H1 (cell line): Measurements from ENCODE around the gene PATE4. TPM values are rescaled to one million over a fixed set of nuclear protein-coding genes. Genes with fewer than 3 reads are reported as not detected.

ENCODE experiments used
- CTCF ChIA-PET: fragments of 300-600 bp; sonication (Branson Sonifier 250); formaldehyde crosslinking; loops from one replicate; lab custom pipeline; 2021; ENCODE audit not compliant: partially characterized antibody; lab: Charles Lee
- POLR2A ChIA-PET: fragments of 300-600 bp; sonication (Branson Sonifier 250); formaldehyde crosslinking; loops from one replicate; lab custom pipeline; 2021; ENCODE audit warnings: inconsistent platforms; ENCODE audit not compliant: partially characterized antibody; lab: Charles Lee
- DNase-seq, 2 experiments: peaks; one replicate each; pipeline versions ENCODE4 v3.0.0 to v3.0.0-alpha.2; 2010 to 2022; ENCODE audit warnings: low spot score in 2 of 2, low read depth in 1 of 2, mixed read lengths in 1 of 2
- FAIRE-seq: peaks from 2 replicates; lab custom pipeline; 2011; peaks lifted over from hg19 to GRCh38; lab: Jason Lieb, UNC
- H2AFZ ChIP-seq: 2 replicates; pipeline ENCODE4 v1.8.1; 2012; ENCODE audit warnings: low read length, inconsistent platforms
- H2AK5ac ChIP-seq: 2 replicates; pipeline ENCODE4 v1.6.1; 2013; ENCODE audit warnings: low read depth, low read length
- H2BK120ac ChIP-seq: replicated peaks from 2 replicates; pipeline ENCODE3; 2013; ENCODE audit warnings: low read depth, low read length, inconsistent platforms
- H2BK12ac ChIP-seq: 2 replicates; pipeline ENCODE4 v1.6.1; 2013; ENCODE audit warnings: low read depth, low read length
- H2BK15ac ChIP-seq: 2 replicates; pipeline ENCODE4 v1.6.1; 2013; ENCODE audit warnings: low read length
- H2BK20ac ChIP-seq: 2 replicates; pipeline ENCODE4 v1.6.1; 2013; ENCODE audit warnings: low read length
- H2BK5ac ChIP-seq: 2 replicates; pipeline ENCODE4 v1.6.1; 2013; ENCODE audit warnings: low read depth, low read length
- H3K14ac ChIP-seq: 2 replicates; pipeline ENCODE4 v1.6.1; 2013; ENCODE audit warnings: inconsistent platforms; ENCODE audit not compliant: insufficient read length
- H3K18ac ChIP-seq: 2 replicates; pipeline ENCODE4 v1.6.1; 2013; ENCODE audit warnings: low read length; ENCODE audit errors: extremely low read depth
- H3K23ac ChIP-seq: 2 replicates; pipeline ENCODE4 v1.6.1; 2013; ENCODE audit warnings: inconsistent platforms; ENCODE audit not compliant: insufficient read length
- H3K23me2 ChIP-seq: 2 replicates; pipeline ENCODE4 v1.6.1; 2013; ENCODE audit warnings: low read depth, low read length
- H3K27ac ChIP-seq: 2 replicates; pipeline ENCODE4 v1.6.1; 2011; ENCODE audit warnings: low read depth, low read length, inconsistent platforms
- H3K27me3 ChIP-seq, 4 experiments: replicated peaks in 1 of 4; 1 replicate in 1 of 4; 2 replicates in 3 of 4; pipeline versions ENCODE4 v1.6.1 to v1.8.1; 2011 to 2013; ENCODE audit warnings: low read length in 3 of 4, mild to moderate bottlenecking in 3 of 4, inconsistent platforms in 2 of 4, mixed read lengths in 2 of 4, moderate library complexity in 1 of 4; ENCODE audit not compliant: control insufficient read depth in 3 of 4, insufficient read depth in 3 of 4; ENCODE audit errors: extremely low read depth in 1 of 4
- H3K36me3 ChIP-seq, 4 experiments: 2 replicates each; pipeline versions ENCODE4 v1.6.1 to v1.8.1; 2011 to 2013; ENCODE audit warnings: mild to moderate bottlenecking in 4 of 4, low read length in 3 of 4, moderate library complexity in 2 of 4, control low read depth in 1 of 4, inconsistent platforms in 1 of 4; ENCODE audit not compliant: insufficient read depth in 4 of 4, control insufficient read depth in 2 of 4
- H3K4ac ChIP-seq: replicated peaks from 2 replicates; pipeline ENCODE3; 2013; ENCODE audit warnings: low read length, low read depth, mixed read lengths, inconsistent platforms; ENCODE audit not compliant: insufficient read length
- H3K4me1 ChIP-seq, 4 experiments: replicated peaks in 1 of 4; 1 replicate in 1 of 4; 2 replicates in 3 of 4; pipeline versions ENCODE4 v1.6.1 to v1.8.1; 2011 to 2013; ENCODE audit warnings: low read length in 3 of 4, inconsistent platforms in 2 of 4, mixed read lengths in 1 of 4; ENCODE audit not compliant: insufficient read depth in 4 of 4, control insufficient read depth in 3 of 4
- H3K4me2 ChIP-seq, 2 experiments: 2 replicates each; pipeline versions ENCODE4 v1.6.1 to v1.8.1; 2011 to 2013; ENCODE audit warnings: low read depth in 2 of 2, low read length in 2 of 2, control low read depth in 1 of 2, inconsistent platforms in 1 of 2, mild to moderate bottlenecking in 1 of 2; ENCODE audit not compliant: insufficient read depth in 1 of 2
- H3K4me3 ChIP-seq, 4 experiments: fragments of 200-600, 300-600 bp in 1 of 4; sonication (generic), shearing (Covaris generic), sonication (Bioruptor Twin) in 1 of 4; 2 replicates each; pipeline versions ENCODE4 v1.5.1 to v1.8.1; 2011 to 2016; ENCODE audit warnings: low read length in 4 of 4, low read depth in 3 of 4, control low read depth in 2 of 4, inconsistent platforms in 2 of 4, mild to moderate bottlenecking in 2 of 4, mixed read lengths in 1 of 4, moderate library complexity in 1 of 4; ENCODE audit not compliant: insufficient read depth in 2 of 4; ENCODE audit errors: extremely low read depth in 1 of 4
- H3K56ac ChIP-seq: replicated peaks from 2 replicates; pipeline ENCODE3; 2013; ENCODE audit warnings: low read depth, mild to moderate bottlenecking, mixed read lengths, low read length, inconsistent platforms; ENCODE audit not compliant: insufficient read length
- H3K79me1 ChIP-seq: 2 replicates; pipeline ENCODE4 v1.6.1; 2013; ENCODE audit warnings: low read depth, low read length, control low read depth
- H3K79me2 ChIP-seq, 2 experiments: 2 replicates each; pipeline versions ENCODE4 v1.6.1 to v1.8.1; 2012 to 2013; ENCODE audit warnings: low read length in 2 of 2, mild to moderate bottlenecking in 2 of 2, inconsistent platforms in 1 of 2; ENCODE audit not compliant: insufficient read depth in 2 of 2, control insufficient read depth in 1 of 2
- H3K9ac ChIP-seq, 4 experiments: replicated peaks in 1 of 4; 1 replicate in 1 of 4; 2 replicates in 3 of 4; pipeline versions ENCODE4 v1.6.1 to v1.8.1; 2011 to 2013; ENCODE audit warnings: low read depth in 3 of 4, low read length in 3 of 4, control low read depth in 2 of 4, mild to moderate bottlenecking in 2 of 4, moderate library complexity in 2 of 4, inconsistent platforms in 1 of 4; ENCODE audit errors: extremely low read depth in 1 of 4
- H3K9me3 ChIP-seq, 2 experiments: 2 replicates each; pipeline versions ENCODE4 v1.6.1 to v1.8.1; 2012 to 2013; ENCODE audit warnings: mild to moderate bottlenecking in 2 of 2, moderate library complexity in 2 of 2, control low read depth in 1 of 2, inconsistent platforms in 1 of 2, low read depth in 1 of 2, low read length in 1 of 2, mixed read lengths in 1 of 2; ENCODE audit not compliant: insufficient read depth in 2 of 2
- H4K20me1 ChIP-seq, 2 experiments: replicated peaks in 1 of 2; 2 replicates each; pipeline versions ENCODE3 to v1.8.1; 2011 to 2013; ENCODE audit warnings: inconsistent platforms in 2 of 2, low read length in 2 of 2, mild to moderate bottlenecking in 1 of 2; ENCODE audit not compliant: insufficient read depth in 2 of 2, control insufficient read depth in 1 of 2
- H4K5ac ChIP-seq: 2 replicates; pipeline ENCODE4 v1.6.1; 2013; ENCODE audit warnings: low read length, low read depth, mixed read lengths, inconsistent platforms; ENCODE audit not compliant: insufficient read length
- H4K8ac ChIP-seq: 2 replicates; pipeline ENCODE4 v1.8.0; 2013; ENCODE audit warnings: mild to moderate bottlenecking, moderate library complexity, low read length, inconsistent platforms; ENCODE audit not compliant: insufficient read depth; ENCODE audit errors: extremely low read depth
- H4K91ac ChIP-seq: replicated peaks from 2 replicates; pipeline ENCODE3; 2013; ENCODE audit warnings: low read length, mixed read lengths, inconsistent platforms; ENCODE audit not compliant: insufficient read length
- BACH1 ChIP-seq: IDR thresholded peaks from 2 replicates; pipeline ENCODE4 v1.6.1; 2012; ENCODE audit warnings: low read length, improper control_type of control experiment
- CBX8 ChIP-seq: fragments of 300-800, 300-1000 bp; sonication (generic); IDR thresholded peaks from 2 replicates; pipeline ENCODE4 v1.7.1; 2016; ENCODE audit warnings: low read depth, low read length, borderline replicate concordance
- FOSL1 ChIP-seq: IDR thresholded peaks from 2 replicates; pipeline ENCODE4 v1.6.1; 2011; ENCODE audit warnings: mild to moderate bottlenecking, low read depth, low read length, moderate library complexity; ENCODE audit not compliant: insufficient read depth
- JUN ChIP-seq: IDR thresholded peaks from 2 replicates; pipeline ENCODE4 v1.6.1; 2011; ENCODE audit warnings: low read depth, mild to moderate bottlenecking, improper control_type of control experiment, low read length
- KDM1A ChIP-seq: fragments of 200-600, 300-600 bp; sonication (generic); IDR thresholded peaks from 2 replicates; pipeline ENCODE4 v1.7.1; 2016; ENCODE audit warnings: mild to moderate bottlenecking, low read length, borderline replicate concordance
- POLR2AphosphoS5 ChIP-seq: IDR thresholded peaks from 2 replicates; pipeline ENCODE4 v1.6.1; 2011; ENCODE audit warnings: low read depth, low read length
- RXRA ChIP-seq: IDR thresholded peaks from 2 replicates; pipeline ENCODE4 v1.6.1; 2011; ENCODE audit warnings: low read depth, mild to moderate bottlenecking, low read length, moderate library complexity; ENCODE audit not compliant: insufficient read depth
- SIN3A ChIP-seq, 2 experiments: IDR thresholded peaks in 1 of 2; conservative IDR thresholded peaks in 1 of 2; 2 replicates each; pipeline ENCODE4 v1.6.1; 2011 to 2012; ENCODE audit warnings: low read length in 2 of 2, improper control_type of control experiment in 1 of 2, low read depth in 1 of 2, mild to moderate bottlenecking in 1 of 2
- SP1 ChIP-seq: IDR thresholded peaks from 2 replicates; pipeline ENCODE4 v1.6.1; 2011; ENCODE audit warnings: low read depth, low read length
- SP2 ChIP-seq: IDR thresholded peaks from 2 replicates; pipeline ENCODE4 v1.6.1; 2012; ENCODE audit warnings: mild to moderate bottlenecking, low read length, inconsistent platforms
- TAF1 ChIP-seq: IDR thresholded peaks from 2 replicates; pipeline ENCODE4 v1.6.1; 2011; ENCODE audit warnings: mild to moderate bottlenecking, low read depth, low read length
- TEAD4 ChIP-seq: IDR thresholded peaks from 2 replicates; pipeline ENCODE4 v1.6.1; 2012; ENCODE audit warnings: low read depth, low read length, inconsistent platforms, mixed read lengths
- YY1 ChIP-seq: IDR thresholded peaks from 2 replicates; pipeline ENCODE4 v1.6.1; 2011; ENCODE audit warnings: low read depth, mild to moderate bottlenecking, low read length
- WGBS, 2 experiments: shearing (Covaris generic) in 1 of 2; methylation state at CpG; one replicate each; pipeline versions ENCODE4 v1.1.6 to v1.1.7; 2013 to 2015; ENCODE audit warnings: low lambda C conversion rate in 2 of 2, mixed read lengths in 2 of 2, inconsistent platforms in 1 of 2, low coverage in 1 of 2, missing lambda C conversion rate in 1 of 2; ENCODE audit not compliant: insufficient replicate concordance in 2 of 2, insufficient coverage in 1 of 2, insufficient read length in 1 of 2; ENCODE audit errors: extremely low coverage in 1 of 2, missing lambda C conversion rate in 1 of 2; 5-methylcytosine and 5-hydroxymethylcytosine counted together
- polyA plus RNA-seq, 7 experiments: library from polyadenylated mRNA; depleted of rRNA in 3 of 7; stranded (reverse) in 5 of 7; unstranded in 2 of 7; fragments of >200 nt in 5 of 7; fragments of 200-250 nt in 2 of 7; gene quantifications; 1 replicate in 5 of 7; 2 replicates in 1 of 7; 4 replicates in 1 of 7; pipeline versions ENCODE4 v1.2.1 to v1.2.3, GENCODE V29; 2011 to 2013; ENCODE audit warnings: missing spikeins in 2 of 7, mixed read lengths in 2 of 7
- total RNA-seq: library from RNA; stranded (reverse); fragmentation: NEBNext Ultra II Directional; extraction: Animal tissue kit (Norgen Biotek cat#: 25700); gene quantifications from 2 replicates; pipeline ENCODE4 v1.2.1, GENCODE V29; 2021
- TF ChIP-seq, protein P1 (sequence below): IDR thresholded peaks from 2 replicates; pipeline ENCODE4 v1.6.1; 2012; ENCODE audit warnings: inconsistent platforms

PATE4 gene
- total and polyA plus RNA-seq, 2 of the 8 experiments (the other 6 are each of a cell fraction or from before 2014, with no cell fraction given), result not detected

DNA sequence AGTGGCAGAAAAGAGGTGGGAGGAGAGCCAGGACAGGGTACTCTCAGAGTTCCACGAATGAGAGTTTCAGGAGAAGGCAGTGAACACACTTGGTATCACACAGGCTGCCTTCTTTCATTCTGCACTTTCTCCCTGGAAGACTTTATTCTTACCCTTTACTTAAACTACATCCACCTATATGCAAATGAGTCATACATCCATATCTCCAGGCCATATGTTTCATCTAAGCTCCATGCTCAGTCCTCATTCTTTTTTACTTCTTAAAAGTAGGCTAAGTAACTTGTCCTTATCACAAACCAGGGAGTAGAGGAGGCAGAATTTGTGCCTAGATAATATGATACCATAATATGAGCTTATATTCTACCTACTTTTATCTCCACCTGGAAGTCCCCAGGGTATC is 48.2 kb downstream of the PATE4 start:
- H3K23me2 ChIP-seq, result no peaks in the 10 kb centered on the region
- H3K36me3 ChIP-seq, result no peaks in the 10 kb centered on the region
- H2AK5ac ChIP-seq, result no peak overlapping the region
- no peak overlapping the region for H4K91ac ChIP-seq
- H3K23ac ChIP-seq, result no peak overlapping the region
- H4K20me1 ChIP-seq, result no peaks in the 10 kb centered on the region
- no peaks in the 10 kb centered on the region for H3K79me1 ChIP-seq
- H4K5ac ChIP-seq, result no peak overlapping the region
- H3K4ac ChIP-seq, result no peak overlapping the region
- ChIA-PET CTCF (no interaction called here), POLR2A (no interaction called here)
- H3K14ac ChIP-seq, result no peak overlapping the region
- H2BK5ac ChIP-seq, result no peak overlapping the region
- FAIRE-seq (no peak), DNase-seq (no peak)
- H3K79me2 ChIP-seq, result no peaks in the 10 kb centered on the region
- no peak overlapping the region for H3K18ac ChIP-seq
- H2AFZ ChIP-seq, result no peak overlapping the region
- no peak overlapping the region for H3K4me2 ChIP-seq
- H2BK12ac ChIP-seq, result no peak overlapping the region
- H3K9me3 ChIP-seq, result peaks cover 4 to 6% of the 10 kb centered on the region in 2 experiments; a peak in 3 of 4 replicates
- no peak overlapping the region for H3K27ac ChIP-seq
- H3K4me1 ChIP-seq, result no peaks in the 10 kb centered on the region
- no peak overlapping the region for H3K56ac ChIP-seq
- TF ChIP-seq TEAD4 (no peak), SP1 (no peak), FOSL1 (no peak), BACH1 (no peak), YY1 (no peak), SP2 (no peak), TAF1 (no peak), KDM1A (no peak), RXRA (no peak), JUN (no peak), CBX8 (no peak), POLR2AphosphoS5 (no peak), SIN3A (conservative IDR thresholded peaks at IDR 0.05 in 1 of 2, IDR thresholded peaks at IDR 0.05 in 1 of 2; ENCODE audit: low read depth in 1 of 2, low read length in 2 of 2) (no peak)
- TF ChIP-seq, protein P1, sequence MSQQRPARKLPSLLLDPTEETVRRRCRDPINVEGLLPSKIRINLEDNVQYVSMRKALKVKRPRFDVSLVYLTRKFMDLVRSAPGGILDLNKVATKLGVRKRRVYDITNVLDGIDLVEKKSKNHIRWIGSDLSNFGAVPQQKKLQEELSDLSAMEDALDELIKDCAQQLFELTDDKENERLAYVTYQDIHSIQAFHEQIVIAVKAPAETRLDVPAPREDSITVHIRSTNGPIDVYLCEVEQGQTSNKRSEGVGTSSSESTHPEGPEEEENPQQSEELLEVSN, result no peak
- TF ChIP-seq, all 59 proteins: peak for 0
- H4K8ac ChIP-seq, result no peak overlapping the region
- no peak overlapping the region for H2BK15ac ChIP-seq
- H2BK20ac ChIP-seq, result no peak overlapping the region
- H3K4me3 ChIP-seq, result no peak overlapping the region
- H2BK120ac ChIP-seq, result no peak overlapping the region
- WGBS, 2 experiments, result 86% methylated on average over 1 of the region's 1 CpG; no CpG with 5 or more reads in 1 of the 2 experiments
- H3K9ac ChIP-seq, result no peak overlapping the region
- H3K27me3 ChIP-seq, result peaks cover 0 to 2% (median 0%) of the 10 kb centered on the region in 4 experiments; a peak in 2 of 7 replicates
